PC-3 (cell line): Measurements from ENCODE around the gene STK11.

ENCODE experiments used
- EZH2 ChIP-seq: fragments of 300-600 bp; sonication (generic); IDR thresholded peaks from one replicate; pipeline ENCODE4 v1.6.1; 2017; ENCODE audit warnings: antibody characterized with exemption, mild to moderate bottlenecking, low read length; ENCODE audit not compliant: unreplicated experiment
- EZH2phosphoT487 ChIP-seq: fragments of 300-600 bp; sonication (generic); IDR thresholded peaks from 2 replicates; pipeline ENCODE4 v1.6.1; 2018; ENCODE audit warnings: mild to moderate bottlenecking, antibody characterized with exemption, low read length, borderline replicate concordance
- TF ChIP-seq, protein P1 (sequence below): fragments of 300-600 bp; sonication (generic); conservative IDR thresholded peaks from 2 replicates; pipeline ENCODE4 v1.5.1; 2017; ENCODE audit warnings: antibody characterized with exemption, low read depth, mild to moderate bottlenecking, low read length

DNA sequence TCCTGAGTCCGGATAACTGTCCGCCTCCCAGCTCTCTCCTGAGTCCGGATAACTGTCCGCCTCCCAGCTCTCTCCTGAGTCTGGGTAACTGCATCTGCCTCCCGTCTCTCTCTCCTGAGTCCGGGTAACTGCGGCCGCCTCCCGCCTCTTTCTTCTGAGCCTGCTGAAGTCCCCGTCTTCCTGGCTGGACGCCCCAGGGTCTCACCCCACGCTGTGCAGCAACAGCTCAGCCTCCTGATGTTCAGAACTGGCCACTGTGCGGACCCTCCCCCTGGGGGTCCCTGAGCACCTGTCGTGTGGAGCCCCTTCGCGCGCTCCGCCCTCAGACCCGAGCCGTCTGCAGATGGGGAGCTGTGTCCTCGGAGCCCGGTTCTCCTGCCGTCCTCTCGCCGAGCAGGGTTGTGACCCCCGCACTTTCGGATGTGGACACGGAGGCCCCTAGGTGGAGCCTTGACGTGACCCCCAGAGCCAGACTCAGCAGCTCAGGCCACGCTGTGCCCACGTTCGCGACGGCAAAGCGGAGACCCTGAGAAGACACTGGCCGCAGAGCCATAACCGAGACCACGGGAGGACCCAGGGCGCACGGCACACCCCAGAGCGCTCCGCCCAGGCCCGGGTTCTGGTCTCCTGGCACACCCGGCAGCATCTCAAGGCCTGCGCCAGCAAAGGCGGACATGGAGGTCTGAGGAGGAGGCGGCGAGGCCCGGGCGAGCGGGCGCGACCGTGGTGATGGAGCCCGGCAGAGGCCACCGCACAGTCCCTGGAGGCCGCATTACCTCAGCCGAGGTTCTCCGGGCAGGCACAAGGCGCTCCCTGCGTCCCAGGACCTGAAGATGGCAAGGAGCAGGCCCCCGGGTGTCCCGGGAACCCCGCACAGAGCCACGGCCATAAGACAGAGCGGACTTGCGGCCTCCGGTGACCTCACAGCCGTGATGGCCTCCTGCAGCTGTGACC, 47.4 kb upstream of the STK11 start:
- TF ChIP-seq, protein P1, sequence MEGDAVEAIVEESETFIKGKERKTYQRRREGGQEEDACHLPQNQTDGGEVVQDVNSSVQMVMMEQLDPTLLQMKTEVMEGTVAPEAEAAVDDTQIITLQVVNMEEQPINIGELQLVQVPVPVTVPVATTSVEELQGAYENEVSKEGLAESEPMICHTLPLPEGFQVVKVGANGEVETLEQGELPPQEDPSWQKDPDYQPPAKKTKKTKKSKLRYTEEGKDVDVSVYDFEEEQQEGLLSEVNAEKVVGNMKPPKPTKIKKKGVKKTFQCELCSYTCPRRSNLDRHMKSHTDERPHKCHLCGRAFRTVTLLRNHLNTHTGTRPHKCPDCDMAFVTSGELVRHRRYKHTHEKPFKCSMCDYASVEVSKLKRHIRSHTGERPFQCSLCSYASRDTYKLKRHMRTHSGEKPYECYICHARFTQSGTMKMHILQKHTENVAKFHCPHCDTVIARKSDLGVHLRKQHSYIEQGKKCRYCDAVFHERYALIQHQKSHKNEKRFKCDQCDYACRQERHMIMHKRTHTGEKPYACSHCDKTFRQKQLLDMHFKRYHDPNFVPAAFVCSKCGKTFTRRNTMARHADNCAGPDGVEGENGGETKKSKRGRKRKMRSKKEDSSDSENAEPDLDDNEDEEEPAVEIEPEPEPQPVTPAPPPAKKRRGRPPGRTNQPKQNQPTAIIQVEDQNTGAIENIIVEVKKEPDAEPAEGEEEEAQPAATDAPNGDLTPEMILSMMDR, result no peak
- TF ChIP-seq EZH2phosphoT487 (no peak), EZH2 (no peak)
